Parathyroid adenoma (tissue), 2 donors: Measurements from ENCODE around the gene CTNND2.

Source experiments
- H2AFZ ChIP-seq: fragments of 300-600 bp; sonication (generic); one replicate; pipeline ENCODE4 v1.7.0; 2017; ENCODE audit warnings: antibody characterized with exemption, mild to moderate bottlenecking
- H3K27ac ChIP-seq: fragments of 300-600 bp; sonication (generic); one replicate; pipeline ENCODE4 v1.7.0; 2017
- H3K27me3 ChIP-seq: fragments of 300-600 bp; sonication (generic); one replicate; pipeline ENCODE4 v1.7.0; 2017; ENCODE audit warnings: low read length; ENCODE audit not compliant: control insufficient read depth, insufficient read depth
- H3K36me3 ChIP-seq: fragments of 300-600 bp; sonication (generic); one replicate; pipeline ENCODE4 v1.7.0; 2017; ENCODE audit warnings: low read length; ENCODE audit not compliant: control insufficient read depth, insufficient read depth
- H3K4me1 ChIP-seq: fragments of 300-600 bp; sonication (generic); one replicate; pipeline ENCODE4 v1.7.0; 2017; ENCODE audit warnings: control low read depth
- H3K4me2 ChIP-seq: fragments of 300-600 bp; sonication (generic); one replicate; pipeline ENCODE4 v1.7.0; 2017; ENCODE audit warnings: low read length
- H3K4me3 ChIP-seq: fragments of 300-600 bp; sonication (generic); one replicate; pipeline ENCODE4 v1.7.0; 2017; ENCODE audit warnings: low read depth, low read length
- H3K79me2 ChIP-seq: fragments of 300-600 bp; sonication (generic); one replicate; pipeline ENCODE4 v1.7.0; 2017; ENCODE audit warnings: control low read depth
- H3K9ac ChIP-seq: fragments of 300-600 bp; sonication (generic); one replicate; pipeline ENCODE4 v1.7.0; 2017; ENCODE audit warnings: mild to moderate bottlenecking
- H3K9me3 ChIP-seq: fragments of 300-600 bp; sonication (generic); one replicate; pipeline ENCODE4 v1.7.0; 2017; ENCODE audit warnings: low read length; ENCODE audit not compliant: control insufficient read depth
- TF ChIP-seq, protein P1 (sequence below): fragments of 300-600 bp; sonication (generic); IDR thresholded peaks from one replicate; pipeline ENCODE4 v1.7.0; 2017; ENCODE audit warnings: antibody characterized with exemption, mild to moderate bottlenecking
- donor health status: primary hyperparathyroidism.

The CTNND2 gene

DNA sequence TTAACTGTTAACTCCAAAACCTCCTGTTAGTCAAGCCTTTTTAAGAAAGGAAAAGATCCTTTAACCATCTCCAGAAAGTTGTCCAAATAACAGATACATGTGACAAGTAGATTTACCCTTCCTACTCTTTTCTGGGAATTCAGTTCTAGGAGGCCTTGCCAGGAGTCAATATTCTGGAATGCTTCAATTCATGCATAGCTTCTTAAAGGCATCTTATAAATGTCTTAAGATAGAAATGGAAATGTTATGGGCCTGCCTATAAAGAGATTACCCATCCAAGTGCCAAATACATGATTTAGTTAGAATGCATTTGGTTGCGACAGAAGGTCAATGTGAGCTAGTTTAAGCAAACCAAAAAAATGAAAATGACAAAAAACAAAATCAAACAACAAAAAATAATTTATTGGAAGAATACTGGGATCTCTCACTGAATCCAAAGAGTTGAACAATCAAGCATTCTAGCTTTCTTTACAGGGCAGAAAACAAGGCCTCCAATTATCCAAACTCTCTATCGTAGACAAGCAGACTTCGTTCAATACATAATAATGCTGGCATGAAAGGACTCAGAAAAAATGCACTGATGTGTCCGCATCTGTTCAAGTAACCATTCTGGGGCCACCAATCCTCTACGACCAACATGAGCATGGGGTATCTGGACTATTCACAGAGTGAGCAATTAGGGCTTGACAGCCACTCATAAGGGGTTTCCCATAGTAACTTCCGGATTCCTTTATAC is 188.6 kb downstream of the CTNND2 start:
- H3K36me3 ChIP-seq = no peaks in the 10 kb centered on the region

DNA sequence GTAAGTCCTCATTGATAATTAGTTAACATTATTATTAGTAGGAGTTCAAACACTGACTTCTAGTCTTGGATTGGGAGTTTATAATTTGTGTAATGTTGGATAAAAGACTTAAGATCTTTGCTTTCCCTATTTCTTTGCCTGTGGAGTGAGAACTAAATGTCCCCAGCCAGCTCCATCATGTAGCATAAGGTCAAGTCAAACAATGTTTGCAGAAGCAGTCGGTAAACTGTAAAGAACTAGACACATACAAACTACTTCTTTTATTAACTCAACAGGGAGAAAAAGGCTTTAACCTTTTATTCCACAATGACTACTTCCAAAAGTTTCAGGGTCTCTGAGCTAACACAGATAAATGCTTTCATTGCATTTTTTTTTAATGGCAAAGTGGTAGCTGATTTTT is 192.3 kb downstream of the CTNND2 start:
- Histone ChIP-seq H3K4me3 (no peak overlapping the region), H3K9ac (no peak overlapping the region), H2AFZ (no peak overlapping the region), H3K36me3 (no peaks in the 10 kb centered on the region), H3K27me3 (no peaks in the 10 kb centered on the region), H3K4me1 (no peaks in the 10 kb centered on the region), H3K4me2 (no peak overlapping the region), H3K9me3 (no peaks in the 10 kb centered on the region), H3K27ac (no peak overlapping the region), H3K79me2 (no peaks in the 10 kb centered on the region)
- TF ChIP-seq, protein P1, sequence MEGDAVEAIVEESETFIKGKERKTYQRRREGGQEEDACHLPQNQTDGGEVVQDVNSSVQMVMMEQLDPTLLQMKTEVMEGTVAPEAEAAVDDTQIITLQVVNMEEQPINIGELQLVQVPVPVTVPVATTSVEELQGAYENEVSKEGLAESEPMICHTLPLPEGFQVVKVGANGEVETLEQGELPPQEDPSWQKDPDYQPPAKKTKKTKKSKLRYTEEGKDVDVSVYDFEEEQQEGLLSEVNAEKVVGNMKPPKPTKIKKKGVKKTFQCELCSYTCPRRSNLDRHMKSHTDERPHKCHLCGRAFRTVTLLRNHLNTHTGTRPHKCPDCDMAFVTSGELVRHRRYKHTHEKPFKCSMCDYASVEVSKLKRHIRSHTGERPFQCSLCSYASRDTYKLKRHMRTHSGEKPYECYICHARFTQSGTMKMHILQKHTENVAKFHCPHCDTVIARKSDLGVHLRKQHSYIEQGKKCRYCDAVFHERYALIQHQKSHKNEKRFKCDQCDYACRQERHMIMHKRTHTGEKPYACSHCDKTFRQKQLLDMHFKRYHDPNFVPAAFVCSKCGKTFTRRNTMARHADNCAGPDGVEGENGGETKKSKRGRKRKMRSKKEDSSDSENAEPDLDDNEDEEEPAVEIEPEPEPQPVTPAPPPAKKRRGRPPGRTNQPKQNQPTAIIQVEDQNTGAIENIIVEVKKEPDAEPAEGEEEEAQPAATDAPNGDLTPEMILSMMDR = no peak

More for the DNA sequence above, 188.6 kb downstream of the CTNND2 start:
- Histone ChIP-seq H3K9me3 (no peaks in the 10 kb centered on the region), H3K9ac (no peak overlapping the region), H3K27me3 (no peaks in the 10 kb centered on the region), H3K27ac (no peak overlapping the region), H3K4me3 (no peak overlapping the region), H3K79me2 (no peaks in the 10 kb centered on the region), H3K4me2 (no peak overlapping the region), H2AFZ (no peak overlapping the region), H3K4me1 (no peaks in the 10 kb centered on the region)
- TF ChIP-seq, protein P1 = no peak

DNA sequence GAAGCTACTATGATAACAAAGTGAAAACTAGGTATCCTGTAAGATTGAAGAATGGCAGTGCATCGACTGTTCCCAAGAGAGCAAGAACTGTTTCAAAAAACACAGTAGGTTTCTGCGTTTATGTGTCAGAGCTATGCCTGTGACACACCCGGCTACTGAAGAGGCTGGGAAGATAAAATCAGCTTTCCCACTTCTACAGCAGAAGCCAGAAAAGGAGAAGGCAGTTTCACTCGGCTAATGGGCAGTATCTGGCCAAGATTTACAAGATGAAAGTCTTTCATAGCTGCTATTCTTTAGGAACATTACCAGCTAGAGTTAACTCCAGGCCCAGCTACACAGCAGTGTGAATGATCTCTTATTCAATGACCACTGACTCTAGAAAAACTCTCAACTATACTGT is 195.2 kb downstream of the CTNND2 start:
- H3K36me3 ChIP-seq = no peaks in the 10 kb centered on the region
- no peak overlapping the region for H2AFZ ChIP-seq
- H3K27ac ChIP-seq = no peak overlapping the region
- no peaks in the 10 kb centered on the region for H3K79me2 ChIP-seq
- no peak overlapping the region for H3K4me2 ChIP-seq
- no peaks in the 10 kb centered on the region for H3K4me1 ChIP-seq
- no peaks in the 10 kb centered on the region for H3K9me3 ChIP-seq
- TF ChIP-seq, protein P1 = no peak
- no peaks in the 10 kb centered on the region for H3K27me3 ChIP-seq
- H3K9ac ChIP-seq = no peak overlapping the region
- H3K4me3 ChIP-seq = no peak overlapping the region

DNA sequence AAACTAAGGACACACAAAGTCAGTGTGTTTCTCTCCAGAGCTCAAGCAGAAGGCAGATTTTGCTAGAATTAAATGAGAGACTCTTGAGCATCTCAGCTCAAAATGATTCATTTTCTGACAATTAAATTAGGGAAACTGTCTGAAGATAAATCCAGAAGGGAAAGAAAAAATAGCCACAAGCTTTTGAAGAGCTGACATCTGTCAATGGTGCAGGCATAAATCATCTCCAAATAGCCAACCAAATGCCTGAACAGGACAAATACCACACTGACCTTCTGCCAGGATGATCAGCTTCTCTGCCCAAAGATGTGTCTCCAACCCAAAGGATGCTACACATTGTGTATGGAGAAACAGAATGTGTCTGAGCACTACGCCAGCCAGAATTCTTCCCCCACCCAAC is 199.3 kb downstream of the CTNND2 start:
- no peaks in the 10 kb centered on the region for H3K4me1 ChIP-seq
- no peaks in the 10 kb centered on the region for H3K79me2 ChIP-seq
- TF ChIP-seq, protein P1 = no peak
- no peaks in the 10 kb centered on the region for H3K36me3 ChIP-seq
- no peaks in the 10 kb centered on the region for H3K9me3 ChIP-seq
- H3K27ac ChIP-seq = no peak overlapping the region
- H3K4me2 ChIP-seq = no peak overlapping the region
- no peak overlapping the region for H2AFZ ChIP-seq
- no peaks in the 10 kb centered on the region for H3K27me3 ChIP-seq
- no peak overlapping the region for H3K9ac ChIP-seq
- H3K4me3 ChIP-seq = no peak overlapping the region

DNA sequence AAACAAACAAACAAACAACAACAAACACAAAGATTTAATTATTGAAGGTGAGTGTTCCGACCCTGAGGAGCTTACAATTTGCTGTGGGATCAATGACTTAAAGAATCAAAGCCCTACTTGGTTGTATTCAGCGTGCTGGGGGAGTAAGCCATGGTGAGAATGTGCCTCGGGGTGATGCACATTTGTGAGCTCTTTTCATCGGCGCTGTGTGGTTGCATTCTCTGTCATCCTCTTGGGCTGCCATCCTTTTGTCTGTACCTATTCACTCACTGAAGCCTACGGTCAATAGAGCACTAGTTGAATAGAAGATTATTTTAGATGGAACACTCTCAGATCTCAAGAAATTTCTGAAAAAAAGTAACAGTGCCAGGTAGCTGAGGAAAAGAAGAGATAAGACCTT is 203.9 kb downstream of the CTNND2 start:
- Histone ChIP-seq H3K27me3 (no peaks in the 10 kb centered on the region), H3K9ac (no peak overlapping the region), H3K9me3 (no peaks in the 10 kb centered on the region), H3K36me3 (no peaks in the 10 kb centered on the region), H3K4me2 (no peak overlapping the region), H3K27ac (no peak overlapping the region), H2AFZ (no peak overlapping the region), H3K79me2 (no peaks in the 10 kb centered on the region), H3K4me1 (no peaks in the 10 kb centered on the region), H3K4me3 (no peak overlapping the region)
- TF ChIP-seq, protein P1 = no peak
